C1 segment of cervical spinal cord (tissue), 14 donors: ENCODE data around the gene STXBP6.
A peak's percentile ranks its signal among the peaks of the same experiment; 100 is the strongest.
"Not testable (repeated sequence)": the region's sequence is repeated elsewhere in the genome, so short reads cannot be mapped to it uniquely, and the experiment has no call there.

Experiments
- DNase-seq, 14 donors: peaks; one replicate each; lab custom pipeline; 2025; lab: John Stamatoyannopoulos, UW

The STXBP6 gene

DNA sequence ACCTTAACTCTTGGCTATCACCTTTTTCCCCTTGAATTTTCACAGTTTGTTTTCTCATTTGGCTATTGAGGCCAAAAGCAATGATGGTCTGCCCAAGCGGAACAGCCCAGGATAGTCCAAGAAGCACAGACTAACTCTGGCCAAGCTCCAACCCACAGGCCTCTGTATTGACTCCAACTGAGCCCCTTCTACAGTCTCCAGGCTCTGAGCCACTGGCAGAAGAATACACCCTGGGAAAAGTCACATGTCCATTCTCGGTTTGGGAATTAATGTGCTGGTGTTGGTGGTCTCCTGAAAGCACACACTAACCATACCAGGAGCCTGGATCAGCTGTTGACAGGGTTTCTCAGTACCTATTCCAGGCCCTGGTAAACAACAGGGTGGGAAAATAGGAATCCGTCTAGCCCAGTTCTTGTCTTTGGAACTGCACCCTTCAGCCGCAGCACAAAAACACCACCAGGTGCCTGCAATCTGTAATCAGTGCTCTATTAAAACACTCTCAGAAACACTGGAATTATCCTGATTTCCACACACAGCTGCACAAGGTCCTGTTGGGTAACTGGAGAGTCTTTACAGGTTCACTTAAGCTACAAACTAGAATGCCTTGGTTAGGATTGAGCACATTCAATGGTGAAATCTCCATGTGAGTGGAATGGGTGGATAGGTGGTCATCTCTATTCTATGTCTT is 63.6 kb downstream of the STXBP6 start:
- DNase-seq = peak in 1 of 14 donors; percentile 21

DNA sequence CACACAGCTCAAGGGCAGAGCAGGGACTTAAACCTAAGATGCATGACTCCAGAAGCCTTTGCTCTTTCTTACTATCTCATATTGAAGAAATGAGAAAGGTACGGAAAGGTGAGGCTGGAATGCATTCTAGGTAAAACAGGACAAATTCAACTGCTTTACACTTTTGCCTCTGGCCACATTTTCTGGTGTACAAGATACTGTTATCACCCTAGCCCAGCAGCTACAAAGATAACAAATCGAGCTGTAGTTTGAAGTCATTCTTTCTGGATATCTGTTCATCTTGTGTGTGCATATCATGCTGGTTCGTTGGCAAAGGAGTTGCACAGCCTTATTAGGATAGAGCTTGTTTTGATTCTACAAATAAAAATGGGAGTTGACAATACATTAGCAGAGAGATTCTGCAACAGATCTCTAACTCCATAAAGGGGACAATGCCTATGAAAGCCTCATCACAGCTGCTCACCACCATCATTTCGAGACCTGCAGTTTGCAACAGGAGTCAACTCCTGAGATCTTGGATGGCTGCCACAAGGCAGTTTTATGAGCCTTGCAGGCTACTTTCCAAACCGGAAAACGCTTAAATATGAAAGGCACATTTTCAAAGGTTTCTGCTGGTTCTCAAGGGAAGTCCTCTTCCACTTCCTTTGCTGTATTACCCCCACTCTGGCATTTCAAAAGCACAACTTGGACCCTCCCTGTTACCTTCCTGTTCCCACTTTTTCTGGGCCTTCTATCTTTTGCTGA is 64.9 kb downstream of the STXBP6 start:
- no peak for DNase-seq

- DNase-seq = no peak
These were observed 67.3 kb downstream of the STXBP6 start for GRCh38 chr14:24982472-24983155.

- DNase-seq = no peak
These were observed 70.2 kb downstream of the STXBP6 start for GRCh38 chr14:24979725-24980239.

- DNase-seq = no peak
These were observed 70.9 kb downstream of the STXBP6 start for GRCh38 chr14:24978862-24979724.

DNA sequence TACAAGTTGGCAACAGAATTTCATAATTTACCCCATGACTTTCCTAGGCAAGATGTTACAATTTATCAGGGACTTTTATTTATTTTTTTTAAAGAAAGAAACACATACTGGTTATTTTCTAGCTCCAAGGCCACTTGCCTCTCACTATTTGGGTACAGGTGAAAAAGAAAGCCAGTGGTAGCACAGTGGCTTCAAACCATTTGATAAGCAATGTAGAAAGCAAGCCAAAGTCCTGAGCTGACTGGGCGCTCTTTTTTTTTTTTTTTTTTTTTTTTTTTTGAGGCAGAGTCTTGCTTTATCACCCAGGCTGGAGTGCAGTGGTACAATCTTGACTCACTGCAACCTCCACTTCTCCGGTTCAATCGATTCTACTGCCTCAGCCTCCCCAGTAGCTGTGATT is 73.3 kb downstream of the STXBP6 start:
- DNase-seq = no peak

DNA sequence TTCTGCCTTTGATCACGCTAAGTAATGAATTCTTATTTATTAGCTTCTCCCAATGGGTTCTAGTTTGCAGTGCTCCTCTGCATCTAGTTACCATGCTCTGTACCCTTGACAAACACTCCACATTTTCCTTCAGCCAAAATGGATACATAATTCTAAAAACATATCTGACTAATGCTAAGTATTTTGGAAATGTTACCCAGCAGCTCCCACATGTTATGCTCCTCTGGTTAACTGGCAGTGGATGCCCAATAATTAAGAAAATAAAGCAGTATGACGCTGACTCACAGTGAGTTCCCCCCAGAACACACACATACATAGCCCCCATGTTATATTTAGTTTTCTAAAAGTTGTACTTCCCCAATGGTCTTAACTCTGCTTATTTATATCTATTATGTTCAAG is 74.6 kb downstream of the STXBP6 start:
- no peak for DNase-seq

GRCh38 chr14:24974591-24975374 is 75.2 kb downstream of the STXBP6 start:
- DNase-seq = no peak

DNA sequence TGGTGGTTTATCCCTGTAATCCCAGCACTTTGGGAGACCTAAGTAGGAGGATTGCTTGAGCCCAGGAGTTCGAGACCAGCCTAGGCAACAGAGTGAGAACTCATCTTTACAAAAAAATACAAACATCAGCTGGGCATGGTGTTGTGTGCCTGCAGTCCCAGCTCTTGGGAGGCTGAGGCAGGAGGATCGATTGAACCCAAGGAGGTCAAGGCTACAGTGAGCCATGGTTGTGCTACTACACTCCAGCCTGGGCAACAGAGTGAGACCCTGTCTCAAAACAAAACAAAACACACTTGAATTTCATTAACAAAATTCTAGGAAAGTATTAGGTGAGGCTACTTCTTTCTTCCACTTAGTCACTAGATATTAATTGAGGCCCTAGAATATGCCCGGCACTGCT is 77.1 kb downstream of the STXBP6 start:
- no peak for DNase-seq

DNA sequence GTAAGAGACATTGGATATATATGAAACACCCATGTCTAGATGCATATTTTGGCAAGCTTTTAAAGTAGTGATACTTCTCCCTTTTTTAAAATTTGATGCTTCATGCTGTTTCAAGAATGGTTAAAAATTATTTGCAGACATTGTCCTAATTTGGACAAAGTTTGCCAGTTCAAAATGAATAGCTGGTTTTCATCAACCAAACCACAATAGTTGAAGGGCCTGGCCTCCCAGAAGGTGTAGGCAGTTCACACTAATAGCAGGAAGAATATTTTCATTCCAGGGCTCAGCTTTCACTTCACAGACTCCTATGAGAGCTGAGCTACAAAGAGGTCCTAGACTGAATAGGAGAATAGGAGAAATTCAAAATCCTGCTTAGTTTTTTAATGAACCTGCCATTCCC is 78.7 kb downstream of the STXBP6 start:
- DNase-seq = no peak

DNA sequence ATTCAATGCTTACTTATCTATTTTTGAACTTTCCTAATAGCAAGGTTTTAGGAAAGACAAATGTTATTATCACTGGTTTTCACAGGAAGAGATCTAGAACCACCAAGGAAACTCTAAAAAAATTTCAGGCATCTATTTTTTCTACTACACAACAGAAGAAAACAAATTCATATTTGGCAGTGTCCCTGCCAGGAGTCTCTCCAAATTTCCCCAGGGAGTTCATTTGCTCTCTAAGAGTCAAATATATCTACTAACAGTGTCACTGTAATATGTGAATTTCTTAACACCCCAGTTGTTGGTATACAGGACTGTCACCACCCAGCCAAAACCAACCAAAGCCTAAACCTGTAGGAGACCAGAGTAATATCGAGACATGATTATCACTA is 83.4 kb downstream of the STXBP6 start:
- DNase-seq = no peak

- DNase-seq = no peak
These were observed 83.9 kb downstream of the STXBP6 start for GRCh38 chr14:24965934-24966578.

- no peak for DNase-seq
These were observed 84.4 kb downstream of the STXBP6 start for GRCh38 chr14:24965578-24965933.

DNA sequence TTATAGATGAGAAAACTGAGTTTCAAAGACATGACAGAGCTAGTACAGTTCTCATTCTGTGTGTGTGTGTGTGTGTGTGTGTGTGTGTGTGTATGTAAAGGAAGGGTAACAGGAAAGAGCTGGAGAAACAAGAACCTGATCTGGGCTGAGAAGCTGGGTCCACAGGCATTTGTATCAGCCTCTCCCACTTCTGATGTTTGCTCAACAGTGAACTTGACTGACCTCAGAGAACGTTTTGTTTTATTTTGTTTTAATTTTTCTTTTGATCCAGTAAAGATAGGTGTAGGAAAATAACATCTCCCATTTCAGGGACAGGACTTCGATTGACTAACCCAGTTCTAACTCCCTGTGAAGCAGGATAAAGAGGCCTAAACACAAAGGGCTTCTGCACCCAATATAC is 85.4 kb downstream of the STXBP6 start:
- no peak for DNase-seq

DNA sequence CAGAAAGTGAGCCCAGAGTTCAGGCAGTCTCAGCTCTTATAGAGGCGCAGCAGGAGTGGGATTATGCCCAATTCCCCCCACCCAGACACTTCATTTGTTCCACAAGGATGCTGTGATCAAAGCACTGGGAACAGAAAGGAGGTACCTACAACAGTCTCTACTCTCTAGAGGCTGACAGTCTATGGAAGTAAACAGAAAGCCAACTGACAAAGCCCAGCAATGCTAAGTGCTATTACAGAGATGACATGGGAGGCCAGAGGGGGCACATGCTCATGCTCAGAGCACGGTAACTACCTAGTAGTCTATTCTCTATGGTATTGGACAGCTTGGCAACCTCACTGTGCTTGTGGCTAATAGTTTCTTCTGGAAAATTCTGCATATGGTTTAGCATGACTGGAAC is 85.9 kb downstream of the STXBP6 start:
- no peak for DNase-seq

DNA sequence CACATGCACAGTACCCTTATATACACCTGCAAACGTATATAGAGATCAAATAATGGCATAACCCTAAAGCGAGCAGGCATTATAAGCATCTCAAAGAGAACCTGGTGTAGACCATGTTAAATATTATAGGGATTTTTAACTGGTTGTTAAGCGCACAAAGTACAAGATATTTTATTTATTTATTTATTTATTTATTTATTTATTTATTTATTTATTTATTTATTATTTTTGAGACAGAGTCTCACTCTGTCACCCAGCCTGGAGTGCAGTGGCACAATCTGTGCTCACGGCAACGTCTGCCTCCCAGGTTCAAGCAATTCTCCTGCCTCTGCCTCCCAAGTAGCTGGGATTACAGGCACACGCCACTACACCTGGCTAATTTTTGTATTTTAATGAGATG is 87.8 kb downstream of the STXBP6 start:
- DNase-seq = not testable (repeated sequence)

- DNase-seq = no peak
These were observed 89.1 kb downstream of the STXBP6 start for GRCh38 chr14:24960816-24961215.

- no peak for DNase-seq
These were observed 90.1 kb downstream of the STXBP6 start for GRCh38 chr14:24959791-24960331.

DNA sequence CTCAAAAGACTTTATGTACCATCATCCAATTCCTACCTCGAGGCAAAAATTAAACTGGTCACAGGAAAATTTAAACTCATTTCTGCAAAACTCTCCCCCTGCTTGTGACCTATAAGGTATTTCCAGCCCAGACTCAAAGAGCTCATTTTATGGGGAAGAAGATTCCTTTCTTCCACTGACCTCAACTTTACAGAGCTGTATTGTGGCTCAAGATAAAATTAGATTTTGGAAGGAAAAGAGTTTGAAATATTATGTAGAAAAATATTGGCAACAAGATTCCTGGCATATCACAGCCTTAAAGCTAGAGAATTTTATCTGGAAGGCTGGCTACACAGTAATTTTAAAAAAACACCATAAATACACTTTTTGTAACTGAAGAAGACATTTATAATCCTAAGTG is 91.7 kb downstream of the STXBP6 start:
- no peak for DNase-seq

DNA sequence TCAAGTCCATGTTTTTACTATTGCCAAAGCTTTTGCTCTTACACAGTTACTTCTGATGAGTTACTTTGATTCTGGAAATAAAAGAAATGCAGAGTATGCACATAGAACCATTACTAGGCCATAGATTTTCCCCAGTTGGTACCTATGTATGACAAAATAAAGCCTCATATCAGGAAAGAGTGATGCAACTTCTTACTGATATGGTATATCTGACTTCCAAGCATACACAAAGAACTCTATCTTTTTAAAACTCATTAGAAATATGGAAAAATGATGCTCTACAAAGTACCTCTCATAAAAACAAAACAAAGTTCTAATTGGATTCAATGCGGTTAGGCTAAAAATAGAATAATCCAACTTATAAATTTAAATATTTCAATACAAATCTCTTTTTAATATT is 92.1 kb downstream of the STXBP6 start:
- DNase-seq = no peak
